ENCODE data around the gene ACAT2.
"Not testable (repeated sequence)": the region's sequence is repeated elsewhere in the genome, so short reads cannot be mapped to it uniquely, and the experiment has no call there.

The ACAT2 gene

GRCh38 chr6:159732550-159732949 is 29.3 kb upstream of the ACAT2 start:
- not testable (repeated sequence) for DNase-seq

- DNase-seq = not testable (repeated sequence)
Observed at GRCh38 chr6:159733395-159733794, 28.4 kb upstream of the ACAT2 start.

GRCh38 chr6:159736908-159737307 is 24.9 kb upstream of the ACAT2 start:
- DNase-seq = no peak

GRCh38 chr6:159739341-159739740 is 22.5 kb upstream of the ACAT2 start:
- DNase-seq = no peak

- DNase-seq = no peak
Observed at GRCh38 chr6:159742165-159742564, 19.7 kb upstream of the ACAT2 start.

- no peak for DNase-seq
Observed at GRCh38 chr6:159745081-159745480, 16.8 kb upstream of the ACAT2 start.

GRCh38 chr6:159746759-159747158 is 15.1 kb upstream of the ACAT2 start:
- DNase-seq = no peak

GRCh38 chr6:159748127-159748526 is 13.7 kb upstream of the ACAT2 start:
- not testable (repeated sequence) for DNase-seq

GRCh38 chr6:159751448-159751847 is 10.4 kb upstream of the ACAT2 start:
- DNase-seq = no peak

GRCh38 chr6:159753081-159753872 is 8.6 kb upstream of the ACAT2 start:
- DNase-seq = no peak

GRCh38 chr6:159754401-159754800 is 7.4 kb upstream of the ACAT2 start:
- no peak for DNase-seq

GRCh38 chr6:159754959-159755914 is 6.6 kb upstream of the ACAT2 start:
- DNase-seq = no peak

GRCh38 chr6:159756508-159756907 is 5.3 kb upstream of the ACAT2 start:
- DNase-seq = no peak

- no peak for DNase-seq
Observed at GRCh38 chr6:159758031-159759001, 3.5 kb upstream of the ACAT2 start.

GRCh38 chr6:159759645-159760044 is 2.2 kb upstream of the ACAT2 start:
- DNase-seq = no peak

- DNase-seq = no peak
Observed at GRCh38 chr6:159760602-159761057, 1.2 kb upstream of the ACAT2 start.

GRCh38 chr6:159761129-159761872 is 544 bp upstream of the ACAT2 start:
- DNase-seq = no peak

- DNase-seq = peak; percentile 65
Observed at GRCh38 chr6:159762681-159763293, 942 bp downstream of the ACAT2 start.

- no peak for DNase-seq
Observed at GRCh38 chr6:159766906-159767305, 5.1 kb downstream of the ACAT2 start.

GRCh38 chr6:159769470-159769869 is 7.6 kb downstream of the ACAT2 start:
- DNase-seq = no peak

- no peak for DNase-seq
Observed at GRCh38 chr6:159772196-159772595, 10.4 kb downstream of the ACAT2 start.
